HFF-Myc (cell line): ENCODE data around the gene IL18BP.

Experiments
- DNase-seq: peaks from one replicate; pipeline ENCODE4 v3.0.0-alpha.2; 2011; ENCODE audit warnings: low read depth; ENCODE audit errors: extremely low read depth
- H3K4me3 ChIP-seq: replicated peaks from 2 replicates; pipeline ENCODE4 v1.5.1; 2011; ENCODE audit warnings: low read depth, mild to moderate bottlenecking, control low read depth, low read length
- CTCF ChIP-seq: IDR thresholded peaks from 2 replicates; pipeline ENCODE4 v1.5.1; 2012; ENCODE audit warnings: mild to moderate bottlenecking, low read depth, low read length, control low read depth; ENCODE audit errors: missing control alignments

The IL18BP gene

GRCh38 chr11:72010529-72011233, 12.0 kb downstream of the IL18BP start:
- no peak for TF ChIP-seq CTCF
- H3K4me3 ChIP-seq, result no peak overlapping the region
- no peak for DNase-seq

GRCh38 chr11:72012091-72012630, 13.5 kb downstream of the IL18BP start:
- no peak overlapping the region for H3K4me3 ChIP-seq
- TF ChIP-seq CTCF, result no peak
- DNase-seq, result no peak

- TF ChIP-seq CTCF, result no peak
- no peak for DNase-seq
- H3K4me3 ChIP-seq, result no peak overlapping the region
Observed at GRCh38 chr11:72012897-72013721, 14.4 kb downstream of the IL18BP start.

- H3K4me3 ChIP-seq, result no peak overlapping the region
- TF ChIP-seq CTCF, result no peak
- DNase-seq, result no peak
Observed at GRCh38 chr11:72013765-72014711, 15.3 kb downstream of the IL18BP start.

GRCh38 chr11:72014761-72015320, 16.1 kb downstream of the IL18BP start:
- no peak for DNase-seq
- TF ChIP-seq CTCF, result no peak
- H3K4me3 ChIP-seq, result no peak overlapping the region

GRCh38 chr11:72015511-72016061, 16.9 kb downstream of the IL18BP start:
- DNase-seq, result no peak
- peak; percentile 26 for TF ChIP-seq CTCF
- no peak overlapping the region for H3K4me3 ChIP-seq
